Myometrial cell (primary cell): ENCODE results near the gene ELK3. TPM values are rescaled to one million over a fixed set of nuclear protein-coding genes. Genes with fewer than 3 reads are reported as not detected.

Source experiments
- total RNA-seq: library from RNA; depleted of rRNA; stranded (reverse); fragments of >200 nt; gene quantifications from 2 replicates; pipeline ENCODE4 v1.2.3, GENCODE V29; 2015

ELK3 gene
- total RNA-seq, result 18.2 and 25.2 TPM in 2 replicates

DNA sequence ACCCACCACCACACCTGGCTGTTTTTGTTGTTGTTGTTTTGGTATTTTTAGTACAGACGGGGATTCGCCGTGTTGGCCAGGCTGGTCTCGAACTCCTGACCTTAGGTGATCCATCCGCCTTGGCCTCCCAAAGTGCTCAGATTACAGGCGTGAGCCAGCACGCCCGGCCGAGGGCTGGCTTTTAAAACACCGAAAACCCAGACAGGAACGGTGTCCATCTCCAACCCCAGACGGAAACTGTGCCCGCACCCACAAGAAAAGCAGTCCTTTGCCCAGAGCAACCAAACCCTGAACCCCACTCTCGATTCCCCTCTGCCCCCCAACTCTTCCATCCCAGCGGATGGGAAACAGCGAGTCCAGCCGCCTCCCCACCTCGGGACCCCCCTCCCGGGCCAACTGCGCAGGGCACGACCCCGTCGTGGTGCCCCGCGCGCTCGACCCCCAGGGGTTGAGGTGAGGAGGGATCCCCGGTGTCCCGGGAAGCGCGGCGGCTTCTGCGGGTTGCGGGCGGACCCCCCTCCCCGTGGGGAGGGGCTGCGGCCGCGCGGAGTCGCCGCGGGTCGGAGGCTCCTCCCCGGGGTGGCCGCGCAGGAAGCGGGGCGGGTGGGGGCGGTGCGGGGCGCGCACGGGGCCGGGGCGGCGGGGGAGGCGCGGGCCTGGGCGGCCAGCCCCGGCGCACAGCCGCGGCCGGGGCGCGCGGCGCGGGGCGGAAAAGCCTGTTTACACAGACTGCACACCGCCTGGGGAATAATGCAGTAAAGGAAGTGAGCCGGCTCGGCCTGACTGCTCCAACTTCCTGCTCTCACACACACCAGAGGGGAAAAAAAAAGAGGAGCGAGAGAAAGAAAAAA lies at the start of gene ELK3:
ELK3 (plus strand) TSS at position 651 of the 851 bp plus-strand sequence.

Other genes starting within 250 kb of the ELK3 start
- gene HAL, start 198.0 kb upstream of the ELK3 start, total RNA-seq, result not detected in 2 replicates
- gene LTA4H, start 158.8 kb upstream of the ELK3 start, total RNA-seq, result 62.0 and 68.6 TPM in 2 replicates
- 27.4 and 53.7 TPM in 2 replicates for gene CDK17, start 206.1 kb downstream of the ELK3 start, total RNA-seq